HL-60 (cell line): Measurements from ENCODE around the gene ATRNL1.

Experiments
- GABPA ChIP-seq: IDR thresholded peaks from 2 replicates; pipeline ENCODE4 v1.6.1; 2012; ENCODE audit warnings: low read depth
- POLR2AphosphoS5 ChIP-seq: IDR thresholded peaks from 2 replicates; pipeline ENCODE4 v1.6.1; 2012; ENCODE audit warnings: low read depth
- TF ChIP-seq, protein P1 (sequence below): IDR thresholded peaks from one replicate; pipeline ENCODE4 v1.5.1; 2011; ENCODE audit warnings: low read length, control low read depth, inconsistent platforms; ENCODE audit not compliant: insufficient read depth

DNA sequence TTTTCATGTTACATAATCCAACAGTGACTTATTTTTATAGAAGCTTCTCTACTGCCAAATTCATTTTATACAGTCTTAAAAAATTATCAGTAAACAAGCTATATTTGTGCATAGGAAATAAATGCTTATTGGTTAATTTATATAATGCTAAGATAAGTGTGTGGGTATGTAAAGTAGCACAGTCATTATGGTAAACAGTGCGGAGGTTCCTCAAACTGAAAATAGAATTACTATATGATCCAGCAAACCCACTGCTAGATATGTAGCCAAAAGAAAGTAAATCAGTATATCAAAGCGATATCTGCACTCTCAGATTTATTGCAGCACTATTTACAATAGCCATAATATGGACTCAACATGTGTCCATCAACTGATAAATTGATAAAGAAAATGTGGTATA lies 71.1 kb downstream of the ATRNL1 start:
- TF ChIP-seq, protein P1, sequence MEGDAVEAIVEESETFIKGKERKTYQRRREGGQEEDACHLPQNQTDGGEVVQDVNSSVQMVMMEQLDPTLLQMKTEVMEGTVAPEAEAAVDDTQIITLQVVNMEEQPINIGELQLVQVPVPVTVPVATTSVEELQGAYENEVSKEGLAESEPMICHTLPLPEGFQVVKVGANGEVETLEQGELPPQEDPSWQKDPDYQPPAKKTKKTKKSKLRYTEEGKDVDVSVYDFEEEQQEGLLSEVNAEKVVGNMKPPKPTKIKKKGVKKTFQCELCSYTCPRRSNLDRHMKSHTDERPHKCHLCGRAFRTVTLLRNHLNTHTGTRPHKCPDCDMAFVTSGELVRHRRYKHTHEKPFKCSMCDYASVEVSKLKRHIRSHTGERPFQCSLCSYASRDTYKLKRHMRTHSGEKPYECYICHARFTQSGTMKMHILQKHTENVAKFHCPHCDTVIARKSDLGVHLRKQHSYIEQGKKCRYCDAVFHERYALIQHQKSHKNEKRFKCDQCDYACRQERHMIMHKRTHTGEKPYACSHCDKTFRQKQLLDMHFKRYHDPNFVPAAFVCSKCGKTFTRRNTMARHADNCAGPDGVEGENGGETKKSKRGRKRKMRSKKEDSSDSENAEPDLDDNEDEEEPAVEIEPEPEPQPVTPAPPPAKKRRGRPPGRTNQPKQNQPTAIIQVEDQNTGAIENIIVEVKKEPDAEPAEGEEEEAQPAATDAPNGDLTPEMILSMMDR = no peak
- TF ChIP-seq POLR2AphosphoS5 (no peak), GABPA (no peak)
